A549 (cell line): ENCODE measurements around the gene PTPN5.

Experiments
- JUN ChIP-seq, 2 experiments: fragments of >200 bp; sonication (Bioruptor Twin); formaldehyde crosslinking; IDR thresholded peaks; 2 replicates in 1 of 2; 3 replicates in 1 of 2; pipeline ENCODE4 v1.6.1; 2016 to 2017
- MYC ChIP-seq: IDR thresholded peaks from 2 replicates; pipeline ENCODE4 v1.6.1; 2012; ENCODE audit warnings: mild to moderate bottlenecking, inconsistent platforms, low read length, improper control_type of control experiment, borderline replicate concordance
- NPAS2 ChIP-seq: fragments of 250-450 bp; sonication (Bioruptor Pico); IDR thresholded peaks from 2 replicates; pipeline ENCODE4 v1.8.0; 2022; ENCODE audit warnings: mild to moderate bottlenecking, moderate library complexity, borderline replicate concordance
- NR3C1 ChIP-seq: fragments of >200 bp; sonication (Bioruptor Twin); formaldehyde crosslinking; IDR thresholded peaks from 3 replicates; pipeline ENCODE4 v1.6.1; 2017
- POLR2A ChIP-seq: IDR thresholded peaks from 2 replicates; pipeline ENCODE4 v1.6.1; 2012; ENCODE audit warnings: mild to moderate bottlenecking, low read length
- TFCP2L1 ChIP-seq: fragments of 250-450 bp; sonication (Bioruptor Pico); IDR thresholded peaks from 2 replicates; pipeline ENCODE4 v1.5.0; 2021; ENCODE audit warnings: mild to moderate bottlenecking
- TF ChIP-seq, protein P1 (sequence below): fragments of >200 bp; sonication (Bioruptor Twin); formaldehyde crosslinking; IDR thresholded peaks from 3 replicates; pipeline ENCODE4 v1.5.1; 2016
- TF ChIP-seq, protein P2 (sequence below): IDR thresholded peaks from 2 replicates; pipeline ENCODE4 v1.6.1; 2012
- TF ChIP-seq, protein P3 (sequence below): fragments of 450-650 bp; IDR thresholded peaks from 2 replicates; pipeline ENCODE4 v1.6.1; 2014; ENCODE audit warnings: antibody characterized with exemption
- TF ChIP-seq, protein P4 (sequence below): IDR thresholded peaks from 2 replicates; pipeline ENCODE4 v1.6.1; 2012

DNA sequence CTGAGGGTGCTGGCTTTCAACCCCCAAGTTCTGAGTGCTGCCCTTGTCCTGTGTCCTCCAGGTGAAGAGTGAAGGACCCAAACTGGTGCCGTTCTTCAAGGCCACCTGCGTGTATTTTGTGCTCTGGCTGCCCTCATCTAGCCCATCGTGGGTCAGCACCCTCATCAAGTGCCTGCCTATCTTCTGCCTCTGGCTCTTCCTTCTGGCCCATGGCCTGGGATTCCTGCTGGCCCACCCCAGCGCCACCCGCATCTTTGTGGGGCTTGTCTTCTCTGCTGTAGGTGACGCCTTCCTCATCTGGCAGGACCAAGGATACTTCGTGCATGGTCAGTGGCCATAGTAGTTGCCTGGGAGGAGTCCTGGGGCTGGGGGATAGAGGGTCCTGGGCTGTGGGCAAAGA lies 90.7 kb downstream of the PTPN5 start:
- TF ChIP-seq, protein P1, sequence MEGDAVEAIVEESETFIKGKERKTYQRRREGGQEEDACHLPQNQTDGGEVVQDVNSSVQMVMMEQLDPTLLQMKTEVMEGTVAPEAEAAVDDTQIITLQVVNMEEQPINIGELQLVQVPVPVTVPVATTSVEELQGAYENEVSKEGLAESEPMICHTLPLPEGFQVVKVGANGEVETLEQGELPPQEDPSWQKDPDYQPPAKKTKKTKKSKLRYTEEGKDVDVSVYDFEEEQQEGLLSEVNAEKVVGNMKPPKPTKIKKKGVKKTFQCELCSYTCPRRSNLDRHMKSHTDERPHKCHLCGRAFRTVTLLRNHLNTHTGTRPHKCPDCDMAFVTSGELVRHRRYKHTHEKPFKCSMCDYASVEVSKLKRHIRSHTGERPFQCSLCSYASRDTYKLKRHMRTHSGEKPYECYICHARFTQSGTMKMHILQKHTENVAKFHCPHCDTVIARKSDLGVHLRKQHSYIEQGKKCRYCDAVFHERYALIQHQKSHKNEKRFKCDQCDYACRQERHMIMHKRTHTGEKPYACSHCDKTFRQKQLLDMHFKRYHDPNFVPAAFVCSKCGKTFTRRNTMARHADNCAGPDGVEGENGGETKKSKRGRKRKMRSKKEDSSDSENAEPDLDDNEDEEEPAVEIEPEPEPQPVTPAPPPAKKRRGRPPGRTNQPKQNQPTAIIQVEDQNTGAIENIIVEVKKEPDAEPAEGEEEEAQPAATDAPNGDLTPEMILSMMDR: no peak
- TF ChIP-seq, protein P2, sequence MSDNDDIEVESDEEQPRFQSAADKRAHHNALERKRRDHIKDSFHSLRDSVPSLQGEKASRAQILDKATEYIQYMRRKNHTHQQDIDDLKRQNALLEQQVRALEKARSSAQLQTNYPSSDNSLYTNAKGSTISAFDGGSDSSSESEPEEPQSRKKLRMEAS: no peak
- TF ChIP-seq NPAS2 (CRISPR knock-in tag): no peak
- TF ChIP-seq, protein P3, sequence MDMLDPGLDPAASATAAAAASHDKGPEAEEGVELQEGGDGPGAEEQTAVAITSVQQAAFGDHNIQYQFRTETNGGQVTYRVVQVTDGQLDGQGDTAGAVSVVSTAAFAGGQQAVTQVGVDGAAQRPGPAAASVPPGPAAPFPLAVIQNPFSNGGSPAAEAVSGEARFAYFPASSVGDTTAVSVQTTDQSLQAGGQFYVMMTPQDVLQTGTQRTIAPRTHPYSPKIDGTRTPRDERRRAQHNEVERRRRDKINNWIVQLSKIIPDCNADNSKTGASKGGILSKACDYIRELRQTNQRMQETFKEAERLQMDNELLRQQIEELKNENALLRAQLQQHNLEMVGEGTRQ: no peak
- no peak for TF ChIP-seq NR3C1
- TF ChIP-seq JUN (IDR thresholded peaks at IDR 0.05): no peak
- TF ChIP-seq, protein P4, sequence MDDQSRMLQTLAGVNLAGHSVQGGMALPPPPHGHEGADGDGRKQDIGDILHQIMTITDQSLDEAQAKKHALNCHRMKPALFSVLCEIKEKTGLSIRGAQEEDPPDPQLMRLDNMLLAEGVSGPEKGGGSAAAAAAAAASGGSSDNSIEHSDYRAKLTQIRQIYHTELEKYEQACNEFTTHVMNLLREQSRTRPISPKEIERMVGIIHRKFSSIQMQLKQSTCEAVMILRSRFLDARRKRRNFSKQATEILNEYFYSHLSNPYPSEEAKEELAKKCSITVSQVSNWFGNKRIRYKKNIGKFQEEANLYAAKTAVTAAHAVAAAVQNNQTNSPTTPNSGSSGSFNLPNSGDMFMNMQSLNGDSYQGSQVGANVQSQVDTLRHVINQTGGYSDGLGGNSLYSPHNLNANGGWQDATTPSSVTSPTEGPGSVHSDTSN: no peak
- TF ChIP-seq MYC: no peak
- no peak for TF ChIP-seq POLR2A
- TF ChIP-seq TFCP2L1 (CRISPR knock-in tag): no peak
